GM18498 (cell line): Measurements from ENCODE around the gene TM9SF4.
"Not testable (repeated sequence)": the region's sequence is repeated elsewhere in the genome, so short reads cannot be mapped to it uniquely, and the experiment has no call there.

Experiments used
- ATAC-seq: cut with Tn5 transposase; IDR thresholded peaks from one replicate; pipeline ENCODE4 v1.9.1; 2021; ENCODE audit warnings: mild to moderate bottlenecking, moderate library complexity; ENCODE audit not compliant: unreplicated experiment

Gene TM9SF4

GRCh38 chr20:32089637-32090362 is 19.7 kb upstream of the TM9SF4 start:
- no peak for ATAC-seq

DNA sequence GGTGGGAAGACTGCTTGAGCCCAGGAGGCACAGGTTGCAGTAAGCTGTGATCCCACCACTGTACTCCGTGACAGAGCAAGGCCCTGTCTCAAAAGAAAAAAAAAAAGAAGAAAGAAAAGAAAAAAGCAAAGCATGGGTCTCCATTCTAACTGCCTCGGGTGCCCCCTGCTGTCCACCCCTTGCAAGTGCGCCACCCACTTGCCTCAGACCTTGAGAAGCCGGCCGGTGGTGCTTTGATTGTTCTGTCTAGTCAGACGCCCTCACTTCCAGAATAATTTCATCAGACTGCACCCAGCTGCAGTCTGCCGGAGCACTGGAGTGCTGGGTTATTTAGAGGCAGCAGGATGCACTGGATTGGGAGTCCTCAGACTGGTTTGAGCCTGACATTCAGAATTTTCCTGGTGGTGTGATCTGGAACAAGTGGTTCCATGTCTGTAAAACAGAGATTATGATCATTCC is 17.6 kb upstream of the TM9SF4 start:
- no peak for ATAC-seq

- ATAC-seq = no peak
These were observed 10.7 kb upstream of the TM9SF4 start for GRCh38 chr20:32098786-32099185.

GRCh38 chr20:32108814-32109391 is 611 bp upstream of the TM9SF4 start:
- ATAC-seq = no peak

- ATAC-seq = peak; percentile 30
These were observed 725 bp downstream of the TM9SF4 start for GRCh38 chr20:32110173-32110704.

GRCh38 chr20:32110727-32111126 is 1.2 kb downstream of the TM9SF4 start:
- no peak for ATAC-seq

DNA sequence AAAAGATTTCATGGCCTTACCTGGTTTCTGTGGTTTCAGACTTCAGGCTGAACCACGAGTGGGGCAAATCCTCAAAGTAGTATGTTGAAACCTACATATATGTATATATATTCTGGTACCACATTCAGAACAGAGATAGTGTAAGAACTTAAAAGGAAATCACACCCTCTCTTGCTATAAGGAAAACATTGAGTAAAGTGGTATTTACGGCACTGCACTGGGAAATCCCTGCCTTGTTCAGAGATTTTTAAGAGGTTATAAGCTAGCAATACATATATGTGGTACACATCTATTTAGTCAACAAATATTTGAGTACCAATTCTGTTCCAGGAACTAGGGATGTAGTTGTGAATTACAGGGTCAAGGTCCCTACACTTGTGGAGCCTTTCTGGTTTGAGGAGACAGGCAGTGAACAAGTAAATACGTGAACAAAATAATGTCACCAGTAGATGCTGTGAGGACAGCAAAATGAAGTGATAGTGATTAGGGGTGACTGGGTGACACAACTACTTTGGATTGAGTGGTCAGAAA is 1.7 kb downstream of the TM9SF4 start:
- ATAC-seq = no peak

GRCh38 chr20:32111753-32112152 is 2.2 kb downstream of the TM9SF4 start:
- ATAC-seq = no peak

- ATAC-seq = no peak
These were observed 3.3 kb downstream of the TM9SF4 start for GRCh38 chr20:32112841-32113240.

GRCh38 chr20:32113591-32114260 is 4.2 kb downstream of the TM9SF4 start:
- no peak for ATAC-seq

GRCh38 chr20:32114305-32114960 is 4.9 kb downstream of the TM9SF4 start:
- no peak for ATAC-seq

DNA sequence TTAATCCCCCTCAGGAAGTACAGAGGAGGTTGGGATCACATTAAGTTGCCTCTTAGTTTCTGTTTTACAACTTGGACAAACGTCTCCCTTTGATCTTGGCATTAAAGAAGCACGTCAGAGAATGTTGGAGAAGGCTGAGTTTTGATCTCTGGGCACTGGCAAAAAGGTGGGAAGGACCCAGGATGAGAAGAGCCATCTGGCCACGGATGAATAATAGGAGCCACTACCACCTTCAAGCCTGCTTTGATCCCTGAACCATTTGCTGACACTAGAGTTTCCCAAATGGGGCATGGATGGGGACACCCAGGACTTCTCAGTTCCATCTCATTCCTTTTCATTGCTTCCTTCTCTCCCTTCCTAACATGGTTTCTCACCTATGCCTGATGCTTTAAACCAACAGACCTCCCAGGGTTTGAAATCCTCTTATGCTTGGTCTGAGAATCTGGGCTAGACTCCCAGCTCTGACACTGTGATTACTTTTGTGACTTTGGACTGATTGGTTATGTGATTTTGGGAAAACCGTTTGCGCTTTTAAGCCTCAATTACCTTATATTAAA is 5.8 kb downstream of the TM9SF4 start:
- no peak for ATAC-seq

DNA sequence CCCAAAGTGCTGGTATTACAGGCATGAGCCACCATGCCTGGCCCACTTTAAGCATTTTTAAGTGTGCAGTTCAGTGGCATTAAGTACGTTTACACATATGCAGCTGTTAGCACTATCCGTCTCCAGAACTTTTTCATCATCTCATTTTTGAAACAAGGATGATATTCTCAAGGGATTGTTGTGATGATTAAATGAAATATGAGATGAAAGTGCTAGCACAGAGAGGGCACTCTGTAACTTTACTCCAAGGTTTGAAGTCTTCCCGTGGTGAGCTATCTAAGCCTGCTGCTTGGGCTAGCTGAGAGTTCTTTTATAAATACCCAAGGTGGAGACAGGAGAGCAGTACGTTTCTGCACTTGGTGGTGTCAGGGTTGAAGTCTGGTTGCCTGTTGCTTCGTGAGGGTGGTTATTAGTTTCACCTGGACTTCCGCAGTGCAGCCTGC is 6.6 kb downstream of the TM9SF4 start:
- no peak for ATAC-seq

DNA sequence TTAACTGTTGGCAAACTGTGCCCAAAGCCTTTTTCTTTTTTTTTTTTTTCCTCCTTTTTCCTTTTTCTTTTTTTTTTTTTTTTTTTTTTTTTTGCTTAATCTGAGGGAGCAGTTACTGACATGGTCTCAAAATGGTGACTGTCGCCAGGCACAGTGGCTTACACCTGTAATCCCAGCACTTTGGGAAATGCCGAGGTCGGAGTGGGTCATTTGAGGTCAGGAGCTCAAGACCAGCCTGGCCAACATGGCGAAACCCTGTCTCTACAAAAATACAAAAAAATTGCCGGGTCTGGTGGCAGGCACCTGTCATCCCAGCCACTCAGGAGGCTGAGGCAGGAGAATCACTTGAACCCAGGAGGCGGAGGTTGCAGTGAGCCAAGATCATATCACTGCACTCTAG is 7.3 kb downstream of the TM9SF4 start:
- not testable (repeated sequence) for ATAC-seq

DNA sequence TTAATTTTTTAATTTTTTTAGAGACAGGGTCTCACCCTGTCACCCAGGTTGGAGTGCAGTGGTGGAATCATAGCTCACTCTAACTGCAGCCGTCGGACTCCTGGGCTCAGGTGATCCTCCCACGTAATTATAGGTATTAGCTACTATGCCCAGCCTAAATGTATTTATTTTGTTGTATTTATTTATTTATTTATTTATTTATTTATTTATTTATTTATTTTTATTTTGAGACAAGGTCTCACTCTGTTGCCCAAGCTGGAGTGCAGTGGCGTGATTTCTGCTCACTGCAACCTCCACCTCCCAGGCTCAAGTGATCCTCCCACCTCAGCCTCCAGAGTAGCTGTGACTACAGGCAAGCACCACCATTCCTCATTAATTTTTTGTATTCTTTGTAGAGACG is 8.9 kb downstream of the TM9SF4 start:
- ATAC-seq = not testable (repeated sequence)

DNA sequence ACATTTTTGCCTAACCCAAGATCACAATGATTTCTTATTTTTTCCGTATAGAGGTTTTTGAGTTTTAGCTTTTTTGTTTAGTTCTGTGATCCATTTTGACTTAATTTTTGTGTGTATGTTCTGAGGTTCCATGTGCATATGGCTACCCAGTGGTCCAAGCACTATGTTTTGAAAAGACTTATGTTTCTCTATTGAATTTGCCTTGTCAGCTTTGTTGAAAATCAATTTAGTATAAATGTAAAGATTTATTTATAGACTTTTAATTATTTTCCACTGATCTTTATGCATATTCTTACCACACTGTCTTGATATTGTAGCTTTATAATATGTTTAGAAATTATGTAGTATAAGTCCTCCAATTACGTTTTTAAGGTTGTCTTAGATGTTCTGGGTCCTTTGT is 10.2 kb downstream of the TM9SF4 start:
- no peak for ATAC-seq

- not testable (repeated sequence) for ATAC-seq
These were observed 12.4 kb downstream of the TM9SF4 start for GRCh38 chr20:32121908-32122307.

DNA sequence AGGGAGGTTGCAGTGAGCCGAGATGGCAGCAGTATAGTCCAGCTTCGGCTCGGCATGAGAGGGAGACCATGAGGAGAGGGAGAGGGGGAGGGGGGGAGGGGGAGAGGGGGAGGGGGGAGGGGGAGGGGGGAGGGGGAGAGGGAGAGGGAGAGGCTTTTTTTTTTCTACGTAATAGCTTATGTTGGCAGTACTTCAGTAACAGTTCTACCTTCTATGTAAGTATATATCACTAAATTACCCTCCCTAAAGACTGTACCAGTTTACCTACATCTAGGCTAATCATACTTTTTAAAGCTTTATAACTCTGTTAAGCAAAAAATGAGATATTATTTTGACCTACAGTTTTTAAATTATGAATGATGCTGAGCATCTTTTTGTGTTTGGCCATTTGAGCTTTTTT is 13.6 kb downstream of the TM9SF4 start:
- ATAC-seq = no peak

- no peak for ATAC-seq
These were observed 15.5 kb downstream of the TM9SF4 start for GRCh38 chr20:32124916-32125454.

- ATAC-seq = no peak
These were observed 16.0 kb downstream of the TM9SF4 start for GRCh38 chr20:32125506-32125905.
